ENCODE measurements around the gene PSD2.

- TF ChIP-seq EZH2phosphoT487 (IDR thresholded peaks at IDR 0.05; ENCODE audit: insufficient read depth, low read depth) (no peak), EZH2 (IDR thresholded peaks at IDR 0.05; ENCODE audit: insufficient read depth, poor library complexity, severe bottlenecking) (no peak)
These were observed 26.4 kb downstream of the PSD2 start for GRCh38 chr5:139821806-139822552.

Data from GM23248 (cell line).